Pancreas (tissue), 10 donors: ENCODE data around the gene ARL2BP. TPM values are rescaled to one million over a fixed set of nuclear protein-coding genes. Genes with fewer than 3 reads are reported as not detected.

Experiments used
- ATAC-seq, 4 donors: fragments of 200-7000 bp; cut with Tn5 transposase; one replicate each; pipeline versions ENCODE4 v1.8.0 to v1.9.1; 2020; ENCODE audit warnings: mild to moderate bottlenecking in 4 of 4, moderate library complexity in 4 of 4
- DNase-seq, 6 donors: peaks; one replicate each; pipeline ENCODE4 v3.0.0-alpha.2; 2020
- FAIRE-seq: peaks from 2 replicates; lab custom pipeline; 2012; peaks lifted over from hg19 to GRCh38; lab: Jason Lieb, UNC
- H3K27ac ChIP-seq, 4 donors: fragments of 200-600 bp; sonication (generic); 1 replicate in 3 of 4; 2 replicates in 1 of 4; pipeline versions ENCODE4 v1.5.0 to v1.8.0; 2020
- H3K27me3 ChIP-seq, 4 donors: fragments of 200-600 bp; one replicate each; pipeline ENCODE4 v1.8.0; 2021
- H3K36me3 ChIP-seq, 3 donors: fragments of 200-600 bp; sonication (generic) in 1 of 3; one replicate each; pipeline versions ENCODE4 v1.5.0 to v1.8.0; 2020 to 2021
- H3K4me1 ChIP-seq, 3 donors: fragments of 200-600 bp; one replicate each; pipeline ENCODE4 v1.8.0; 2021
- H3K4me3 ChIP-seq, 4 donors: fragments of 200-600 bp; sonication (generic) in 2 of 4; one replicate each; pipeline versions ENCODE4 v1.5.0 to v1.8.0; 2020 to 2021
- H3K9me3 ChIP-seq, 4 donors: fragments of 200-600 bp; one replicate each; pipeline ENCODE4 v1.8.0; 2021
- CTCF ChIP-seq, 4 donors: fragments of 200-600 bp; sonication (generic) in 3 of 4; IDR thresholded peaks; one replicate each; pipeline versions ENCODE4 v1.5.0 to v1.8.0; 2021; ENCODE audit warnings: antibody characterized with exemption in 4 of 4
- WGBS, 2 donors: extraction: QIAGEN DNeasy Blood & Tissue Kit; methylation state at CpG; one replicate each; pipeline ENCODE4 v1.1.7; 2013; 5-methylcytosine and 5-hydroxymethylcytosine counted together
- intact Hi-C, 3 donors: fragments of 100-400 bp; cut with DNase I; formaldehyde crosslinking; loops; one replicate each; pipeline versions ENCODE4 v1.11.1 to v1.14.2; 2022
- polyA plus RNA-seq, 2 donors: library from polyadenylated mRNA; stranded (reverse); fragments of 200-250 nt; gene quantifications; one replicate each; pipeline ENCODE4 v1.2.3, GENCODE V29; 2013
- total RNA-seq, 6 donors: library from RNA; stranded (reverse); fragmentation: NEBNext Ultra II Directional in 4 of 6; extraction: Animal tissue kit (Norgen Biotek cat#: 25700) in 4 of 6; gene quantifications; one replicate each; pipeline versions ENCODE4 v1.2.1 to v1.2.4, GENCODE V29; 2021 to 2023
- donor health status: healthy with polysubstance abuse.
- donor health status: DM: no; HTN: no; CAD: no; lungs with moderate emphysema.
- donor health status: DM: no; HTN: no; CAD: no.
- donor health status: control.
- donor health status: control.
- donor health status: Bipolar disorder and iron deficiency.
- donor health status: DM: yes; HTN: yes; CAD: no.
- donor health status: DM: no; HTN: no; CAD: no.
- donor health status: DM: no; HTN: no; CAD: no.
- donor health status: DM: yes; HTN: yes; CAD: no.

ARL2BP gene
- total and polyA plus RNA-seq, 8 donors: 10.8 to 22.5 (median 14.7) TPM

- FAIRE-seq: no peak
These were observed 31.6 kb upstream of the ARL2BP start for GRCh38 chr16:57213462-57213861.

DNA sequence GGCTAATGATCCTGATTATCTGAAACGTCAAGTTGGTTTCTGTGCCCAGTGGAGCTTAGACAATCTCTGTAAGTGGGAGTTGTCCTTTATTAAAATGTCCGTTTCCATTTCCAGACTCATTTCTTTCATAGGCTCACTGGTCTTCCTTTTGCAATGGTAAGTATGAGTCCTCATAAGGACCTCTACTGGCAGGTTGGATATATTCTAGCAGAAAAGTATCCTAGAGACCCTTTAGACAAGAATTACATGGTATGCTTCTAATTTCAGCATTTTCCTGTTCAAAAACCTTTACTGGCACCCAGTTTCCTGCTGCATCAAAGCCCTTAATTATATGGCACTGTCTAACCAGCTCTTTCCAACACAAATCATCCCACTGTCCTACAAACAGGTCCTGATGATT is 28.1 kb upstream of the ARL2BP start:
- H3K36me3 ChIP-seq: peaks cover 10 to 78% (median 18%) of the 10 kb centered on the region in 3 donors
- 76 to 83% methylated on average over 2 of the region's 2 CpGs for WGBS, 2 donors
- no peaks in the 10 kb centered on the region for H3K4me1 ChIP-seq

More at GRCh38 chr16:57213462-57213861, 31.6 kb upstream of the ARL2BP start:
- 98 to 99% methylated on average over 1 of the region's 1 CpG for WGBS, 2 donors
- intact Hi-C loops: no loop called here
- H3K4me3 ChIP-seq: no peak overlapping the region
- no peaks in the 10 kb centered on the region for H3K4me1 ChIP-seq
- no peak overlapping the region for H3K27ac ChIP-seq
- peaks cover 10 to 81% (median 27%) of the 10 kb centered on the region in 3 donors for H3K36me3 ChIP-seq
- TF ChIP-seq CTCF (IDR thresholded peaks at IDR 0.05): no peak
- no peaks in the 10 kb centered on the region for H3K27me3 ChIP-seq
- no peak for DNase-seq
- no peak for ATAC-seq
- no peaks in the 10 kb centered on the region for H3K9me3 ChIP-seq

GRCh38 chr16:57223057-57223456 is 22.0 kb upstream of the ARL2BP start:
- H3K27ac ChIP-seq: no peak overlapping the region
- DNase-seq (no peak), ATAC-seq (no peak), FAIRE-seq (no peak)
- no peaks in the 10 kb centered on the region for H3K27me3 ChIP-seq
- H3K4me3 ChIP-seq: no peak overlapping the region
- TF ChIP-seq CTCF (IDR thresholded peaks at IDR 0.05): no peak
- peaks cover 0 to 75% (median 22%) of the 10 kb centered on the region in 3 donors for H3K36me3 ChIP-seq
- 95 to 96% methylated on average over 1 of the region's 1 CpG for WGBS, 2 donors
- intact Hi-C loops: no loop called here
- H3K4me1 ChIP-seq: no peaks in the 10 kb centered on the region
- no peaks in the 10 kb centered on the region for H3K9me3 ChIP-seq

More for the DNA sequence above, 28.1 kb upstream of the ARL2BP start:
- no peak for TF ChIP-seq CTCF (IDR thresholded peaks at IDR 0.05)
- intact Hi-C loops: no loop called here
- ATAC-seq: no peak
- Histone ChIP-seq H3K27ac (no peak overlapping the region), H3K27me3 (no peaks in the 10 kb centered on the region), H3K9me3 (no peaks in the 10 kb centered on the region), H3K4me3 (no peak overlapping the region)
- FAIRE-seq: no peak
- no peak for DNase-seq

GRCh38 chr16:57224651-57225335 is 20.3 kb upstream of the ARL2BP start:
- H3K36me3 ChIP-seq: peaks cover 0 to 77% (median 22%) of the 10 kb centered on the region in 3 donors
- ATAC-seq: no peak
- no peak for DNase-seq
- no peak overlapping the region for H3K4me3 ChIP-seq
- H3K9me3 ChIP-seq: no peaks in the 10 kb centered on the region
- no peaks in the 10 kb centered on the region for H3K4me1 ChIP-seq
- no peak for FAIRE-seq
- no peaks in the 10 kb centered on the region for H3K27me3 ChIP-seq
- no peak overlapping the region for H3K27ac ChIP-seq
- WGBS, 2 donors: 97 to 98% methylated on average over 6 of the region's 6 CpGs
- intact Hi-C loops: no loop called here
- no peak for TF ChIP-seq CTCF (IDR thresholded peaks at IDR 0.05)

- H3K4me3 ChIP-seq: no peak overlapping the region
- no peak for ATAC-seq
- no peaks in the 10 kb centered on the region for H3K4me1 ChIP-seq
- no peaks in the 10 kb centered on the region for H3K27me3 ChIP-seq
- no peak for FAIRE-seq
- intact Hi-C loops: no loop called here
- peaks cover 3 to 80% (median 22%) of the 10 kb centered on the region in 3 donors for H3K36me3 ChIP-seq
- no peak for DNase-seq
- H3K9me3 ChIP-seq: no peaks in the 10 kb centered on the region
- H3K27ac ChIP-seq: no peak overlapping the region
- WGBS, 2 donors: 96 to 98% methylated on average over 7 of the region's 7 CpGs
- TF ChIP-seq CTCF (IDR thresholded peaks at IDR 0.05): no peak
These were observed 19.1 kb upstream of the ARL2BP start for GRCh38 chr16:57225978-57226377.
